Bronchial epithelial cell (primary cell): ENCODE data around the gene AKAP8. TPM values are rescaled to one million over a fixed set of nuclear protein-coding genes. Genes with fewer than 3 reads are reported as not detected.
"Not testable (repeated sequence)": the region's sequence is repeated elsewhere in the genome, so short reads cannot be mapped to it uniquely, and the experiment has no call there.

Experiments
- DNase-seq: peaks from one replicate; pipeline ENCODE4 v3.0.0-alpha.2; 2010; ENCODE audit warnings: low read depth
- FAIRE-seq: peaks from 2 replicates; lab custom pipeline; 2011; peaks lifted over from hg19 to GRCh38; lab: Jason Lieb, UNC
- H3K27me3 ChIP-seq: 2 replicates; pipeline ENCODE4 v1.5.1; 2011; ENCODE audit warnings: low read length; ENCODE audit not compliant: control insufficient read depth, insufficient read depth
- H3K36me3 ChIP-seq: 2 replicates; pipeline ENCODE4 v1.5.1; 2011; ENCODE audit warnings: low read length; ENCODE audit not compliant: control insufficient read depth, insufficient read depth
- H3K4me3 ChIP-seq: 2 replicates; pipeline ENCODE4 v1.5.1; 2011; ENCODE audit warnings: mild to moderate bottlenecking, low read depth, low read length, control low read depth
- total RNA-seq: library from RNA; depleted of rRNA; stranded (reverse); fragments of >200 nt; gene quantifications from 2 replicates; pipeline ENCODE4 v1.2.1, GENCODE V29; 2014
- TF ChIP-seq, protein P1 (sequence below): IDR thresholded peaks from 2 replicates; pipeline ENCODE4 v1.5.1; 2011; ENCODE audit warnings: mild to moderate bottlenecking, moderate library complexity, low read length, control low read depth, inconsistent platforms; ENCODE audit not compliant: insufficient read depth, severe bottlenecking

AKAP8 gene
- total RNA-seq, 1 donor from 2014 or later, result 16.8 TPM

- FAIRE-seq, result no peak
- peaks cover 27% of the 10 kb centered on the region for H3K36me3 ChIP-seq
Observed at GRCh38 chr19:15358918-15359317, 20.7 kb downstream of the AKAP8 start.

GRCh38 chr19:15357906-15358305 lies 21.7 kb downstream of the AKAP8 start:
- no peak for FAIRE-seq
- TF ChIP-seq, protein P1, sequence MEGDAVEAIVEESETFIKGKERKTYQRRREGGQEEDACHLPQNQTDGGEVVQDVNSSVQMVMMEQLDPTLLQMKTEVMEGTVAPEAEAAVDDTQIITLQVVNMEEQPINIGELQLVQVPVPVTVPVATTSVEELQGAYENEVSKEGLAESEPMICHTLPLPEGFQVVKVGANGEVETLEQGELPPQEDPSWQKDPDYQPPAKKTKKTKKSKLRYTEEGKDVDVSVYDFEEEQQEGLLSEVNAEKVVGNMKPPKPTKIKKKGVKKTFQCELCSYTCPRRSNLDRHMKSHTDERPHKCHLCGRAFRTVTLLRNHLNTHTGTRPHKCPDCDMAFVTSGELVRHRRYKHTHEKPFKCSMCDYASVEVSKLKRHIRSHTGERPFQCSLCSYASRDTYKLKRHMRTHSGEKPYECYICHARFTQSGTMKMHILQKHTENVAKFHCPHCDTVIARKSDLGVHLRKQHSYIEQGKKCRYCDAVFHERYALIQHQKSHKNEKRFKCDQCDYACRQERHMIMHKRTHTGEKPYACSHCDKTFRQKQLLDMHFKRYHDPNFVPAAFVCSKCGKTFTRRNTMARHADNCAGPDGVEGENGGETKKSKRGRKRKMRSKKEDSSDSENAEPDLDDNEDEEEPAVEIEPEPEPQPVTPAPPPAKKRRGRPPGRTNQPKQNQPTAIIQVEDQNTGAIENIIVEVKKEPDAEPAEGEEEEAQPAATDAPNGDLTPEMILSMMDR, result no peak
- no peaks in the 10 kb centered on the region for H3K27me3 ChIP-seq
- H3K4me3 ChIP-seq, result no peak overlapping the region
- H3K36me3 ChIP-seq, result peaks cover 29% of the 10 kb centered on the region
- DNase-seq, result no peak

More at GRCh38 chr19:15358918-15359317, 20.7 kb downstream of the AKAP8 start:
- Histone ChIP-seq H3K27me3 (no peaks in the 10 kb centered on the region), H3K4me3 (no peak overlapping the region)
- DNase-seq, result no peak
- TF ChIP-seq, protein P1, result no peak

GRCh38 chr19:15354566-15355296 lies 24.9 kb downstream of the AKAP8 start:
- FAIRE-seq, result no peak
- TF ChIP-seq, protein P1, result no peak
- H3K27me3 ChIP-seq, result no peaks in the 10 kb centered on the region
- DNase-seq, result no peak
- peaks cover 20% of the 10 kb centered on the region for H3K36me3 ChIP-seq
- no peak overlapping the region for H3K4me3 ChIP-seq

GRCh38 chr19:15353908-15354307 lies 25.7 kb downstream of the AKAP8 start:
- Histone ChIP-seq H3K36me3 (peaks cover 17% of the 10 kb centered on the region), H3K4me3 (no peak overlapping the region), H3K27me3 (no peaks in the 10 kb centered on the region)
- DNase-seq (no peak), FAIRE-seq (no peak)
- TF ChIP-seq, protein P1, result no peak

- H3K27me3 ChIP-seq, FAIRE-seq, DNase-seq, H3K4me3 ChIP-seq: not testable (repeated sequence)
- peaks cover 11% of the 10 kb centered on the region for H3K36me3 ChIP-seq
Observed at GRCh38 chr19:15352535-15352934, 27.1 kb downstream of the AKAP8 start.

GRCh38 chr19:15341328-15341727 lies 38.3 kb downstream of the AKAP8 start:
- H3K36me3 ChIP-seq, H3K27me3 ChIP-seq, H3K4me3 ChIP-seq, FAIRE-seq, DNase-seq: not testable (repeated sequence)

DNA sequence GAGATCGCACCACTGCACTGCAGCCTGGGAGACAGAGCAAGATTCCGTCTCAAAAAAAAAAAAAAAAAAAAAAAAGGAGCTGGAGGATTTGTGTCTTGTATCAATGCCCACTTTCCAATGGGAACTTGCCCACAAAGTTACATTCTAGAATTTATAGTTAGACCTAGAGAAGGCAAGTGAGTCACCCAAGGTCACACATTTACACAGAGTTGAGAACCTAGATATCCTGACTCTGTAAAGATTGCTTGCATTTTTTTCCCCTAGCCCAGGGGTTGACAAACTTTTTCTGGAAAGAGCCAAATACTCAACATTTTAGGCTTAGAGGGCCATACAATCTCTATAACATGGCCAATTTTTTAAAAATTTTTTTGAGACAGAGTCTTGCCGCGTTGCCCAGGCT lies 39.5 kb downstream of the AKAP8 start:
- Histone ChIP-seq H3K4me3 (no peak overlapping the region), H3K27me3 (no peaks in the 10 kb centered on the region), H3K36me3 (peaks cover 5% of the 10 kb centered on the region)
- TF ChIP-seq, protein P1, result no peak
- FAIRE-seq (no peak), DNase-seq (no peak)
